ENCODE data around the gene SEMA5B.

DNA sequence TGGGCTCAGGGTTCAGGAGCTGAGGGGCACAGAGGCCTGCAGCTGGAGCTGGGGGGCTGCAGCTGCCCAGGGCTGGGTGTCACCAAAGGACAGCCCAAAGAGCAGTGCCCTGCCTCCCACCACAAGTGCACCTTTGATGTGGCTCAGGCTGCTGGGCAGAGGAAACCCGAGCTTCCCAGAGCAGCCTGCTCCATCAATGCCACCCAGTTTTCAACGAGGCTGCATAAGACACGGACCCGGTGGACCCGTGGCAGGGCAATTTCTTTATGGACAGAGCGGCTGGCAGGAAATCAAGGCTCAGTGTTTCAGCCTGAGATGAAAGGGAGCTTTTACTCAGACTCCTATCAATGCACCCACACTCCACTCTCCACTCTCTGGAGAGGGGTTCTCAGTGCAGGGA lies 18.7 kb downstream of the SEMA5B start:
- TF ChIP-seq, protein P1, sequence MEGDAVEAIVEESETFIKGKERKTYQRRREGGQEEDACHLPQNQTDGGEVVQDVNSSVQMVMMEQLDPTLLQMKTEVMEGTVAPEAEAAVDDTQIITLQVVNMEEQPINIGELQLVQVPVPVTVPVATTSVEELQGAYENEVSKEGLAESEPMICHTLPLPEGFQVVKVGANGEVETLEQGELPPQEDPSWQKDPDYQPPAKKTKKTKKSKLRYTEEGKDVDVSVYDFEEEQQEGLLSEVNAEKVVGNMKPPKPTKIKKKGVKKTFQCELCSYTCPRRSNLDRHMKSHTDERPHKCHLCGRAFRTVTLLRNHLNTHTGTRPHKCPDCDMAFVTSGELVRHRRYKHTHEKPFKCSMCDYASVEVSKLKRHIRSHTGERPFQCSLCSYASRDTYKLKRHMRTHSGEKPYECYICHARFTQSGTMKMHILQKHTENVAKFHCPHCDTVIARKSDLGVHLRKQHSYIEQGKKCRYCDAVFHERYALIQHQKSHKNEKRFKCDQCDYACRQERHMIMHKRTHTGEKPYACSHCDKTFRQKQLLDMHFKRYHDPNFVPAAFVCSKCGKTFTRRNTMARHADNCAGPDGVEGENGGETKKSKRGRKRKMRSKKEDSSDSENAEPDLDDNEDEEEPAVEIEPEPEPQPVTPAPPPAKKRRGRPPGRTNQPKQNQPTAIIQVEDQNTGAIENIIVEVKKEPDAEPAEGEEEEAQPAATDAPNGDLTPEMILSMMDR (IDR thresholded peaks at IDR 0.05): no peak
- no peak for TF ChIP-seq RFX5 (IDR thresholded peaks at IDR 0.05; ENCODE audit: low read length)
- TF ChIP-seq RXRA (IDR thresholded peaks at IDR 0.05; ENCODE audit: borderline replicate concordance, low read depth): no peak
- TF ChIP-seq MAX (IDR thresholded peaks at IDR 0.05; ENCODE audit: low read depth): no peak
- no peak for TF ChIP-seq GABPA (IDR thresholded peaks at IDR 0.05; ENCODE audit: low read depth)
- TF ChIP-seq TAF1 (IDR thresholded peaks at IDR 0.05; ENCODE audit: borderline replicate concordance, low read depth, low read length): no peak
- no peak for TF ChIP-seq CHD2 (IDR thresholded peaks at IDR 0.05; ENCODE audit: low read length, partially characterized antibody)
- TF ChIP-seq TCF12 (IDR thresholded peaks at IDR 0.05): no peak
- TF ChIP-seq, protein P2, sequence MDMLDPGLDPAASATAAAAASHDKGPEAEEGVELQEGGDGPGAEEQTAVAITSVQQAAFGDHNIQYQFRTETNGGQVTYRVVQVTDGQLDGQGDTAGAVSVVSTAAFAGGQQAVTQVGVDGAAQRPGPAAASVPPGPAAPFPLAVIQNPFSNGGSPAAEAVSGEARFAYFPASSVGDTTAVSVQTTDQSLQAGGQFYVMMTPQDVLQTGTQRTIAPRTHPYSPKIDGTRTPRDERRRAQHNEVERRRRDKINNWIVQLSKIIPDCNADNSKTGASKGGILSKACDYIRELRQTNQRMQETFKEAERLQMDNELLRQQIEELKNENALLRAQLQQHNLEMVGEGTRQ (IDR thresholded peaks at IDR 0.05; ENCODE audit: borderline replicate concordance, low read depth, low read length): no peak
- TF ChIP-seq FOXJ3 (CRISPR knock-in tag; IDR thresholded peaks at IDR 0.05): no peak
- TF ChIP-seq POLR2AphosphoS5 (IDR thresholded peaks at IDR 0.05; ENCODE audit: low read depth, low read length): no peak
- no peak for TF ChIP-seq PBX3 (IDR thresholded peaks at IDR 0.05)
- TF ChIP-seq ZBTB33 (IDR thresholded peaks at IDR 0.05; ENCODE audit: borderline replicate concordance, low read depth): no peak
